Psoas muscle (tissue), 8 donors: ENCODE data around the gene BHLHA9. TPM values are rescaled to one million over a fixed set of nuclear protein-coding genes. Genes with fewer than 3 reads are reported as not detected.

Experiments used
- ATAC-seq, 4 donors: fragments of 200-7000 bp; cut with Tn5 transposase; one replicate each; pipeline ENCODE4 v1.9.1; 2020; ENCODE audit warnings: moderate library complexity in 3 of 4, mild to moderate bottlenecking in 2 of 4
- DNase-seq, 2 donors: peaks; one replicate each; pipeline ENCODE4 v3.0.0-alpha.2; 2020
- H3K27ac ChIP-seq: fragments of 200-600 bp; one replicate; pipeline ENCODE4 v1.8.0; 2022
- H3K27me3 ChIP-seq, 3 donors: fragments of 200-600 bp in 1 of 3; one replicate each; pipeline versions ENCODE4 v1.6.1 to v1.8.0; 2013 to 2022; ENCODE audit warnings: low read length in 2 of 3, mild to moderate bottlenecking in 2 of 3, moderate library complexity in 1 of 3; ENCODE audit not compliant: insufficient read depth in 3 of 3
- H3K36me3 ChIP-seq, 2 donors: fragments of 200-600 bp in 1 of 2; one replicate each; pipeline versions ENCODE4 v1.6.1 to v1.8.0; 2013 to 2022; ENCODE audit warnings: low read depth in 1 of 2, mild to moderate bottlenecking in 1 of 2, moderate library complexity in 1 of 2; ENCODE audit not compliant: insufficient read depth in 1 of 2
- H3K4me1 ChIP-seq: fragments of 200-600 bp; one replicate; pipeline ENCODE4 v1.8.0; 2022
- H3K4me3 ChIP-seq: fragments of 200-600 bp; one replicate; pipeline ENCODE4 v1.8.0; 2022; ENCODE audit warnings: mild to moderate bottlenecking
- H3K9me3 ChIP-seq: fragments of 200-600 bp; one replicate; pipeline ENCODE4 v1.8.0; 2022
- WGBS, 3 donors: extraction: QIAGEN DNeasy Blood & Tissue Kit; methylation state at CpG; one replicate each; pipeline versions ENCODE4 v1.1.6 to v1.1.7; 2013; 5-methylcytosine and 5-hydroxymethylcytosine counted together
- intact Hi-C, 2 donors: fragments of 100-400 bp; cut with DNase I; formaldehyde crosslinking; loops; one replicate each; pipeline versions ENCODE4 v1.11.0 to v1.14.2; 2022
- polyA plus RNA-seq, 3 donors: library from polyadenylated mRNA; stranded (reverse); fragments of 200-250 nt; gene quantifications; one replicate each; pipeline ENCODE4 v1.2.3, GENCODE V29; 2013
- total RNA-seq, 4 donors: library from RNA; stranded (reverse); fragmentation: NEBNext Ultra II Directional in 2 of 4; extraction: Animal tissue kit (Norgen Biotek cat#: 25700) in 2 of 4; gene quantifications; one replicate each; pipeline versions ENCODE4 v1.2.1 to v1.2.4, GENCODE V29; 2021 to 2023
- TF ChIP-seq, protein P1 (sequence below): fragments of 200-600 bp; IDR thresholded peaks from one replicate; pipeline ENCODE4 v1.8.0; 2022; ENCODE audit warnings: antibody characterized with exemption
- donor health status: healthy with polysubstance abuse.
- donor health status: DM: no; HTN: no; CAD: no; lungs with moderate emphysema.
- donor health status: Bipolar disorder and iron deficiency.
- donor health status: healthy.
- donor health status: DM: yes; HTN: yes; CAD: no.
- donor health status: DM: no; HTN: no; CAD: no.
- donor health status: DM: no; HTN: no; CAD: no.
- donor health status: DM: yes; HTN: yes; CAD: no.

Gene BHLHA9
- total and polyA plus RNA-seq, 7 donors = not detected

GRCh38 chr17:1224330-1224729 is 45.9 kb upstream of the BHLHA9 start:
- Histone ChIP-seq H3K27me3 (peaks cover 4 to 50% (median 17%) of the 10 kb centered on the region in 3 donors), H3K9me3 (no peaks in the 10 kb centered on the region), H3K4me3 (no peak overlapping the region), H3K27ac (no peak overlapping the region), H3K4me1 (no peaks in the 10 kb centered on the region), H3K36me3 (no peaks in the 10 kb centered on the region)
- DNase-seq = no peak
- no peak for ATAC-seq
- 73 to 89% (median 84%) methylated on average over 7 of the region's 7 CpGs for WGBS, 3 donors
- intact Hi-C loops = no loop called here
- TF ChIP-seq, protein P1, sequence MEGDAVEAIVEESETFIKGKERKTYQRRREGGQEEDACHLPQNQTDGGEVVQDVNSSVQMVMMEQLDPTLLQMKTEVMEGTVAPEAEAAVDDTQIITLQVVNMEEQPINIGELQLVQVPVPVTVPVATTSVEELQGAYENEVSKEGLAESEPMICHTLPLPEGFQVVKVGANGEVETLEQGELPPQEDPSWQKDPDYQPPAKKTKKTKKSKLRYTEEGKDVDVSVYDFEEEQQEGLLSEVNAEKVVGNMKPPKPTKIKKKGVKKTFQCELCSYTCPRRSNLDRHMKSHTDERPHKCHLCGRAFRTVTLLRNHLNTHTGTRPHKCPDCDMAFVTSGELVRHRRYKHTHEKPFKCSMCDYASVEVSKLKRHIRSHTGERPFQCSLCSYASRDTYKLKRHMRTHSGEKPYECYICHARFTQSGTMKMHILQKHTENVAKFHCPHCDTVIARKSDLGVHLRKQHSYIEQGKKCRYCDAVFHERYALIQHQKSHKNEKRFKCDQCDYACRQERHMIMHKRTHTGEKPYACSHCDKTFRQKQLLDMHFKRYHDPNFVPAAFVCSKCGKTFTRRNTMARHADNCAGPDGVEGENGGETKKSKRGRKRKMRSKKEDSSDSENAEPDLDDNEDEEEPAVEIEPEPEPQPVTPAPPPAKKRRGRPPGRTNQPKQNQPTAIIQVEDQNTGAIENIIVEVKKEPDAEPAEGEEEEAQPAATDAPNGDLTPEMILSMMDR = no peak

DNA sequence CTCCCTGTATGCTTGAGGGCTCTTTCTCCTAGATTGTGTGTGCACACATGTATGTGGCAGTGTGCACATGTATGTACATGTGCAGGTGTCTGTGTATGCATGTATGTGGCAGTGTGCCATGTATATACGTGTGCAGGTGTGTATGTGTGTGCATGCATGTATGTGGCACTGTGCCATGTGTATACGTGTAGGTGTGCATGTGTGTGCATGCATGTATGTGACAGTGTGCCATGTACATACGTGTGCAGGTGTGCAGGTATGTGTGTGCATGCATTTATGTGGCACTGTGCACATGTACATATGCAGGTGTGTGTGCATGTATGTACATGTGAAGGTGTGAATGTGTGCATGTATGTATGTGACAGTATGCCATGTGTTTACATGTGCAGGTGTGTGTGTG is 43.9 kb upstream of the BHLHA9 start:
- Histone ChIP-seq H3K9me3 (no peaks in the 10 kb centered on the region), H3K36me3 (no peaks in the 10 kb centered on the region), H3K27ac (no peak overlapping the region), H3K4me3 (no peak overlapping the region), H3K4me1 (no peaks in the 10 kb centered on the region), H3K27me3 (peaks cover 0 to 63% (median 22%) of the 10 kb centered on the region in 3 donors)
- TF ChIP-seq, protein P1 = no peak
- ATAC-seq = no peak
- intact Hi-C loops = no loop called here
- no peak for DNase-seq
- 73 to 82% (median 75%) methylated on average over 3 of the region's 3 CpGs for WGBS, 3 donors

- H3K36me3 ChIP-seq = no peaks in the 10 kb centered on the region
- no peaks in the 10 kb centered on the region for H3K4me1 ChIP-seq
- H3K4me3 ChIP-seq = peak overlapping the region; percentile 60
- intact Hi-C loops = no loop called here
- 71 to 75% (median 73%) methylated on average over 5 of the region's 5 CpGs for WGBS, 3 donors
- TF ChIP-seq, protein P1 = no peak
- H3K9me3 ChIP-seq = no peaks in the 10 kb centered on the region
- peaks cover 0 to 69% (median 25%) of the 10 kb centered on the region in 3 donors for H3K27me3 ChIP-seq
- H3K27ac ChIP-seq = no peak overlapping the region
- no peak for ATAC-seq
- no peak for DNase-seq
These were observed 42.9 kb upstream of the BHLHA9 start for GRCh38 chr17:1227365-1227764.

- peak overlapping the region; percentile 60 for H3K4me3 ChIP-seq
- H3K27me3 ChIP-seq = peaks cover 0 to 70% (median 28%) of the 10 kb centered on the region in 3 donors
- H3K9me3 ChIP-seq = no peaks in the 10 kb centered on the region
- intact Hi-C loops = no loop called here
- ATAC-seq = peak in 1 of 4 donors; percentile 8
- H3K36me3 ChIP-seq = no peaks in the 10 kb centered on the region
- DNase-seq = peak; percentile 54 to 73
- TF ChIP-seq, protein P1 = no peak
- no peak overlapping the region for H3K27ac ChIP-seq
- WGBS, 3 donors = 10 to 22% (median 19%) methylated on average over 41 to 58 of the region's 58 CpGs
- H3K4me1 ChIP-seq = no peaks in the 10 kb centered on the region
These were observed 42.1 kb upstream of the BHLHA9 start for GRCh38 chr17:1227917-1228780.
